ENCODE data around the gene ZNF519.
"Not testable (repeated sequence)": the region's sequence is repeated elsewhere in the genome, so short reads cannot be mapped to it uniquely, and the experiment has no call there.

ZNF519 gene

GRCh38 chr18:14132271-14132700 is at the start of gene ZNF519:
ZNF519 (minus strand) TSS chr18:14132435; CDS start chr18:14132277, 158 bp downstream.
- DNase-seq, result peak; percentile 93

GRCh38 chr18:14179306-14179705 is 47.1 kb upstream of the ZNF519 start:
- DNase-seq, result no peak

GRCh38 chr18:14178321-14179196 is 46.3 kb upstream of the ZNF519 start:
- not testable (repeated sequence) for DNase-seq

GRCh38 chr18:14177540-14178320 is 45.5 kb upstream of the ZNF519 start:
- DNase-seq, result not testable (repeated sequence)

- not testable (repeated sequence) for DNase-seq
These were observed 43.2 kb upstream of the ZNF519 start for GRCh38 chr18:14175404-14175803.

GRCh38 chr18:14174706-14175085 is 42.5 kb upstream of the ZNF519 start:
- no peak for DNase-seq

GRCh38 chr18:14174002-14174705 is 41.9 kb upstream of the ZNF519 start:
- DNase-seq, result not testable (repeated sequence)

GRCh38 chr18:14173116-14173951 is 41.1 kb upstream of the ZNF519 start:
- DNase-seq, result not testable (repeated sequence)

- DNase-seq, result not testable (repeated sequence)
These were observed 40.2 kb upstream of the ZNF519 start for GRCh38 chr18:14172142-14173115.

- not testable (repeated sequence) for DNase-seq
These were observed 39.3 kb upstream of the ZNF519 start for GRCh38 chr18:14171301-14172141.

- DNase-seq, result not testable (repeated sequence)
These were observed 38.3 kb upstream of the ZNF519 start for GRCh38 chr18:14170367-14171036.

GRCh38 chr18:14162915-14163314 is 30.7 kb upstream of the ZNF519 start:
- DNase-seq, result not testable (repeated sequence)

- not testable (repeated sequence) for DNase-seq
These were observed 19.4 kb upstream of the ZNF519 start for GRCh38 chr18:14151564-14152113.

GRCh38 chr18:14150766-14151165 is 18.5 kb upstream of the ZNF519 start:
- DNase-seq, result not testable (repeated sequence)

GRCh38 chr18:14149916-14150420 is 17.7 kb upstream of the ZNF519 start:
- not testable (repeated sequence) for DNase-seq

- not testable (repeated sequence) for DNase-seq
These were observed 17.1 kb upstream of the ZNF519 start for GRCh38 chr18:14149121-14149850.

- not testable (repeated sequence) for DNase-seq
These were observed 16.0 kb upstream of the ZNF519 start for GRCh38 chr18:14147935-14148865.
